Measurements from ENCODE around the gene KLK12. TPM values are rescaled to one million over a fixed set of nuclear protein-coding genes. Genes with fewer than 3 reads are reported as not detected.

KLK12 gene
- total RNA-seq, 1 donor from 2014 or later = not detected

DNA sequence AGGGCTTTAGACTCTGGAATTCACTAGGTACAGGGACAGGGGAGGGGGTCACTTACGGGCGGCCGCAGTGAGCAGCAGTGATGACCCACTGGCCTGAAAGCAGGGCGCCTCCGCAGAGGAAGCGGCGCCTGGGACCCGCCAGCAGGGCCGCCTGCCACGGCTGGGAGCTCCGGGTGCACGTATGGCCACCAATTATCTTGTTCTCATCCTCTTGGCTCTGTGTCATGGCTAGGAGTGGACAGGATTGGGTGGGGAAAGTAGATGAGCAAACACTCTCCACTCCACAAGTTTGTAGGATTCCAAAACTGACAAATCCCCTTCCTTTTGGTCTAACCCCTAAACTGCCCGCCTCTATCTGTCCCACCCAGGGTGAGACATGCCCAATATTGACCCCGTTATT lies 46.7 kb upstream of the KLK12 start:
- no peaks in the 10 kb centered on the region for H3K27me3 Mint-ChIP-seq (ENCODE audit: unreplicated experiment)
- no peaks in the 10 kb centered on the region for H3K36me3 Mint-ChIP-seq (ENCODE audit: unreplicated experiment)
- no peak overlapping the region for H3K27ac Mint-ChIP-seq (ENCODE audit: unreplicated experiment)
- peaks cover under 1% of the 10 kb centered on the region for H3K9me3 Mint-ChIP-seq (ENCODE audit: unreplicated experiment)
- no peak overlapping the region for H3K4me3 Mint-ChIP-seq (ENCODE audit: unreplicated experiment)
- no peak for DNase-seq (ENCODE audit: extremely low spot score, unreplicated experiment)
- no peaks in the 10 kb centered on the region for H3K4me1 Mint-ChIP-seq (ENCODE audit: unreplicated experiment)
- TF ChIP-seq, protein P1, sequence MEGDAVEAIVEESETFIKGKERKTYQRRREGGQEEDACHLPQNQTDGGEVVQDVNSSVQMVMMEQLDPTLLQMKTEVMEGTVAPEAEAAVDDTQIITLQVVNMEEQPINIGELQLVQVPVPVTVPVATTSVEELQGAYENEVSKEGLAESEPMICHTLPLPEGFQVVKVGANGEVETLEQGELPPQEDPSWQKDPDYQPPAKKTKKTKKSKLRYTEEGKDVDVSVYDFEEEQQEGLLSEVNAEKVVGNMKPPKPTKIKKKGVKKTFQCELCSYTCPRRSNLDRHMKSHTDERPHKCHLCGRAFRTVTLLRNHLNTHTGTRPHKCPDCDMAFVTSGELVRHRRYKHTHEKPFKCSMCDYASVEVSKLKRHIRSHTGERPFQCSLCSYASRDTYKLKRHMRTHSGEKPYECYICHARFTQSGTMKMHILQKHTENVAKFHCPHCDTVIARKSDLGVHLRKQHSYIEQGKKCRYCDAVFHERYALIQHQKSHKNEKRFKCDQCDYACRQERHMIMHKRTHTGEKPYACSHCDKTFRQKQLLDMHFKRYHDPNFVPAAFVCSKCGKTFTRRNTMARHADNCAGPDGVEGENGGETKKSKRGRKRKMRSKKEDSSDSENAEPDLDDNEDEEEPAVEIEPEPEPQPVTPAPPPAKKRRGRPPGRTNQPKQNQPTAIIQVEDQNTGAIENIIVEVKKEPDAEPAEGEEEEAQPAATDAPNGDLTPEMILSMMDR (IDR thresholded peaks at IDR 0.05) = no peak

DNA sequence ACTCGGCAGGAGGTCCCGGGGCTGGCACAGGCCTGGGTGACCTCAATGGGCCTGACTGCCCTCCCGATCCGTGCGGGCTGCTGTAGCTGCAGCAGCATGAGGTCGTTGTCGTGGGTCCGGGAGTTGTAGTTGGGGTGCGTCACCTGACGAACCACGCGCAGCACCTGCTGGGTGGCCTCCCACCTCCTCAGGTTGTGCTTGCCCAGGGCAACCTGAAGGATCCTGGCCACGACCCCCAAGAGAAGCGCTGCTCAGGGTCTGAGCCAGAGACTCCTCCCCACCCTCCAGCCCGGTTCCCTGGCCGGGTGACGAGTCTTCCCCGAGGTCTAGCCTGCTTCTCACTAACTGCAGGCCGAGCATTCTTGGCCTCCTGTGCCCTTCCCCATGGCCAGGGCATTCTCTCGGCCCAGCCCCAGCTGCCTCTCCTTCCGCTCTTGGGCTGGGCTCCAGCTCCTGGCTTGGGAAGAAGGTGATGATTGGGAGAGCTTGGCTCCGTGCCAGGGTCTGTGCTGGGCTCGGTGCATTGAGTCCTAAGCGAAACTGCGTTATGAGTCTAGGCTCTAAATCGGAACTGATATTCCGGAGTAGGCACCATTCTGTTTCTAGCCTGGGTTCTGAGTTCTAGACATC lies 44.8 kb upstream of the KLK12 start:
- no peaks in the 10 kb centered on the region for H3K27me3 Mint-ChIP-seq (ENCODE audit: unreplicated experiment)
- no peak overlapping the region for H3K4me3 Mint-ChIP-seq (ENCODE audit: unreplicated experiment)
- H3K27ac Mint-ChIP-seq (ENCODE audit: unreplicated experiment) = no peak overlapping the region
- no peaks in the 10 kb centered on the region for H3K36me3 Mint-ChIP-seq (ENCODE audit: unreplicated experiment)
- no peaks in the 10 kb centered on the region for H3K4me1 Mint-ChIP-seq (ENCODE audit: unreplicated experiment)
- H3K9me3 Mint-ChIP-seq (ENCODE audit: unreplicated experiment) = peaks cover 5% of the 10 kb centered on the region
- TF ChIP-seq, protein P1 (IDR thresholded peaks at IDR 0.05) = no peak
- DNase-seq (ENCODE audit: extremely low spot score, unreplicated experiment) = no peak

DNA sequence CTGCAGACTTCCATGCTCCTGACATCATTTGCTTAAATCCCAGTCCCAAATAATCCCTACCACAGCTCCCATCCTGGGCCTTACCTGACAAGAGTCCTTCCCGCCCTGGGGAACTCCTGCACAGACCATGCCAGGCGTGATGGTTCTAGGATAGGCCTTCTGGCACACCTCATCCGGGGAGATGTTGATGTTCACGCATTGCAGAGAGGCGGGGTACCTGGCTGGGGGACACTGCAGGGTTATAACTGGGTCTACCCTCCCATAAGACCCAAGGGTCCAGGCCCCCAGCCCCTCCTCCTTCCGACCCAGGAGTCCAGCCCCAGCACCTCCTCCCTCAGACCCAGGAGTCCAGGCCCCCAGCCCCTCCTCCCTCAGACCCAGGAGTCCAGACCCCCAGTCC lies 43.9 kb upstream of the KLK12 start:
- H3K9me3 Mint-ChIP-seq (ENCODE audit: unreplicated experiment) = peaks cover 11% of the 10 kb centered on the region
- TF ChIP-seq, protein P1 (IDR thresholded peaks at IDR 0.05) = no peak
- no peaks in the 10 kb centered on the region for H3K36me3 Mint-ChIP-seq (ENCODE audit: unreplicated experiment)
- H3K4me3 Mint-ChIP-seq (ENCODE audit: unreplicated experiment) = no peak overlapping the region
- no peaks in the 10 kb centered on the region for H3K27me3 Mint-ChIP-seq (ENCODE audit: unreplicated experiment)
- H3K4me1 Mint-ChIP-seq (ENCODE audit: unreplicated experiment) = no peaks in the 10 kb centered on the region
- no peak for DNase-seq (ENCODE audit: extremely low spot score, unreplicated experiment)
- no peak overlapping the region for H3K27ac Mint-ChIP-seq (ENCODE audit: unreplicated experiment)

DNA sequence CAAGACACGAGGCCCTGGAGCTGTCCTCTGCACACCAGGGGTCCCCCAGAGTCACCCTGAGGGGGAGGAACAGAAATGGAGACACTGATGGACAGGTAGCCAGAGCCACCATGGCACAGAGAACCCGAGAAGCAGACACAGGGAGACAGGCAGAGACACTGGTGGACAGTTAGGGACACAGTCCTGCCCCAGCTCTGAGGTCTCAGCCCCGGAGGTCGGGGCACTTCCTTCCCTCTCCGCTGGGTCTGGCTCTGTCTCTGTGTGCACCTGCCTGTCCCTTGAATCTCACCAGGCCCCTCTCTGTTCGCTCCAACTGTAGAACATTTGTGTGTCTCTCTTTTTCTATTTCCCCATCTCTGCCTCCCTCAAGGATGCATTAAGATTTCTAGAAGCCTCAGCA lies 43.3 kb upstream of the KLK12 start:
- TF ChIP-seq, protein P1 (IDR thresholded peaks at IDR 0.05) = no peak

DNA sequence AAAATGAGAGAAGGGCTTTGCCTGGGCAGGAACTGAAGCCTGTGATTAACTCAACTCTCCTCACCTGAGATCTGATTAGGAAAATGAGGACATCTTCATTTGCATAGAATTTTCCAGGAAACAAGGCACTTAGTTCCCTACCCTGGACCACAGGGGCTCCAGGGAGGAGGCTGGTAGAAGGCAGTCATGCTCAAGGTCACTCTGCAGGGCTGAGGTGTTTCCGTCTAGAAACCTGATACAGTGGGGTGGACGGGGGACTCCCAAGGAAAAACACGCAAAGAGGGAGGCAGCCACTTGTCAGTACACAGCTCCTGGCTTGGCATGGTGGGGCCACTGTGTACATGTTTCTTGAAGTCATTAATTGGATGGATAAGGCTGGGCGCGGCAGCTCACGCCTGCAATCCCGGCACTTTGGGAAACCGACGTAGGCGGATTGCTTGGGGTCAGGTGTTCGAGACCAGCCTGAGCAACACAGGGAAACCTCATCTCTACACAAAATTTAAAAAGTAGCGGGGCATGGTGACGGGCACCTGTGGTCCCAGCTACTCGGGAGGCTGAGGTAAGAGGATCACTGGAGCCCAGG lies 41.9 kb upstream of the KLK12 start:
- Mint-ChIP-seq H3K36me3 (ENCODE audit: unreplicated experiment) (no peaks in the 10 kb centered on the region), H3K27me3 (ENCODE audit: unreplicated experiment) (no peaks in the 10 kb centered on the region), H3K4me1 (ENCODE audit: unreplicated experiment) (no peaks in the 10 kb centered on the region), H3K9me3 (ENCODE audit: unreplicated experiment) (peaks cover 31% of the 10 kb centered on the region), H3K4me3 (ENCODE audit: unreplicated experiment) (no peak overlapping the region), H3K27ac (ENCODE audit: unreplicated experiment) (no peak overlapping the region)
- no peak for DNase-seq (ENCODE audit: extremely low spot score, unreplicated experiment)
- TF ChIP-seq, protein P1 (IDR thresholded peaks at IDR 0.05) = no peak

More for the DNA sequence above, 43.3 kb upstream of the KLK12 start:
- DNase-seq (ENCODE audit: extremely low spot score, unreplicated experiment) = no peak
- Mint-ChIP-seq H3K27me3 (ENCODE audit: unreplicated experiment) (no peaks in the 10 kb centered on the region), H3K9me3 (ENCODE audit: unreplicated experiment) (peaks cover 18% of the 10 kb centered on the region), H3K27ac (ENCODE audit: unreplicated experiment) (no peak overlapping the region), H3K36me3 (ENCODE audit: unreplicated experiment) (no peaks in the 10 kb centered on the region), H3K4me3 (ENCODE audit: unreplicated experiment) (no peak overlapping the region), H3K4me1 (ENCODE audit: unreplicated experiment) (no peaks in the 10 kb centered on the region)
